SK-N-SH (cell line): ENCODE measurements around the gene PALS1. TPM values are rescaled to one million over a fixed set of nuclear protein-coding genes. Genes with fewer than 3 reads are reported as not detected.

ENCODE experiments used
- CTCF ChIA-PET: fragments of 300-600, 350-600 bp; formaldehyde crosslinking; extraction: SDS; loops from one replicate; lab custom pipeline; 2021; lab: Yijun Ruan, JAX
- POLR2A ChIA-PET: fragments of 350-600 bp; sonication (Branson Sonifier 250); formaldehyde crosslinking; extraction: SDS; loops from one replicate; lab custom pipeline; 2020; ENCODE audit warnings: antibody characterized with exemption, inconsistent platforms; lab: Yijun Ruan, JAX
- DNase-seq: peaks from one replicate; pipeline ENCODE4 v3.0.0; 2012
- H2AFZ ChIP-seq: fragments of 200-600 bp; sonication (generic); 2 replicates; pipeline ENCODE4 v1.8.1; 2016; ENCODE audit warnings: antibody characterized with exemption, mild to moderate bottlenecking, low read depth
- H3F3A ChIP-seq: fragments of 200-600 bp; sonication (generic); replicated peaks from 2 replicates; pipeline ENCODE3; 2016; ENCODE audit warnings: antibody characterized with exemption, mild to moderate bottlenecking; ENCODE audit not compliant: insufficient read depth
- H3K27ac ChIP-seq, 2 experiments: fragments of 200-500 bp in 1 of 2; fragments of 200-600 bp in 1 of 2; sonication (Bioruptor generic) in 1 of 2; sonication (generic), shearing (Covaris generic) in 1 of 2; 2 replicates each; pipeline versions ENCODE4 v1.5.1 to v1.6.1; 2014 to 2016; ENCODE audit warnings: low read depth in 2 of 2, inconsistent platforms in 1 of 2, low read length in 1 of 2, mild to moderate bottlenecking in 1 of 2, mixed read lengths in 1 of 2
- H3K27me3 ChIP-seq: fragments of 200-600 bp; sonication (generic), shearing (Covaris generic); 2 replicates; pipeline ENCODE4 v1.6.1; 2016; ENCODE audit warnings: mixed run types; ENCODE audit not compliant: insufficient read depth
- H3K36me3 ChIP-seq, 2 experiments: fragments of 200-500 bp in 1 of 2; fragments of 200-600 bp in 1 of 2; sonication (Bioruptor generic) in 1 of 2; sonication (generic) in 1 of 2; replicated peaks in 1 of 2; 2 replicates each; pipeline versions ENCODE3 to v1.5.1; 2014 to 2016; ENCODE audit warnings: low read length in 1 of 2, mild to moderate bottlenecking in 1 of 2; ENCODE audit not compliant: insufficient read depth in 2 of 2, control insufficient read depth in 1 of 2
- H3K4me1 ChIP-seq, 2 experiments: fragments of 200-500 bp in 1 of 2; fragments of 200-600 bp in 1 of 2; sonication (Bioruptor generic) in 1 of 2; sonication (generic), shearing (Covaris generic) in 1 of 2; 2 replicates each; pipeline versions ENCODE4 v1.5.1 to v1.6.1; 2014 to 2016; ENCODE audit warnings: low read depth in 1 of 2, low read length in 1 of 2, mixed run types in 1 of 2; ENCODE audit not compliant: insufficient read depth in 2 of 2, control insufficient read depth in 1 of 2
- H3K4me2 ChIP-seq: fragments of 200-600 bp; sonication (generic), shearing (Covaris generic); 2 replicates; pipeline ENCODE4 v1.6.1; 2017; ENCODE audit warnings: mixed run types
- H3K4me3 ChIP-seq, 2 experiments: fragments of 200-500 bp in 1 of 2; fragments of 200-600 bp in 1 of 2; sonication (Bioruptor generic) in 1 of 2; sonication (generic), shearing (Covaris generic) in 1 of 2; 2 replicates each; pipeline versions ENCODE4 v1.5.1 to v1.8.1; 2014 to 2016; ENCODE audit warnings: low read depth in 2 of 2, inconsistent platforms in 1 of 2, low read length in 1 of 2, mild to moderate bottlenecking in 1 of 2, mixed read lengths in 1 of 2, moderate library complexity in 1 of 2
- H3K79me2 ChIP-seq: fragments of 200-600 bp; sonication (generic); 2 replicates; pipeline ENCODE4 v1.8.1; 2017; ENCODE audit warnings: mild to moderate bottlenecking; ENCODE audit not compliant: insufficient read depth
- H3K9ac ChIP-seq: fragments of 200-600 bp; sonication (generic); 2 replicates; pipeline ENCODE4 v1.6.1; 2017; ENCODE audit warnings: mixed run types
- H3K9me2 ChIP-seq: fragments of 200-600 bp; sonication (generic); 2 replicates; pipeline ENCODE4 v1.6.1; 2017; ENCODE audit warnings: mixed run types
- H3K9me3 ChIP-seq: fragments of 200-600 bp; sonication (generic); 2 replicates; pipeline ENCODE4 v1.6.1; 2017; ENCODE audit warnings: mixed run types, mild to moderate bottlenecking, moderate library complexity
- H4K20me1 ChIP-seq: fragments of 200-600 bp; sonication (generic); 2 replicates; pipeline ENCODE4 v1.6.1; 2017; ENCODE audit warnings: mild to moderate bottlenecking, mixed run types; ENCODE audit not compliant: insufficient read depth
- EP300 ChIP-seq, 2 experiments: IDR thresholded peaks; 2 replicates each; pipeline versions ENCODE4 v1.4.0 to v1.6.1; 2012; ENCODE audit warnings: borderline replicate concordance in 1 of 2, low read depth in 1 of 2, low read length in 1 of 2
- EZH2phosphoT487 ChIP-seq: fragments of 200-600 bp; sonication (generic); IDR thresholded peaks from 2 replicates; pipeline ENCODE4 v1.6.1; 2017; ENCODE audit warnings: low read depth, mixed run types, mild to moderate bottlenecking, antibody characterized with exemption, moderate library complexity, borderline replicate concordance
- FOSL2 ChIP-seq: IDR thresholded peaks from 2 replicates; pipeline ENCODE4 v1.4.0; 2012; ENCODE audit warnings: low read depth, mild to moderate bottlenecking, moderate library complexity, borderline replicate concordance
- FOXM1 ChIP-seq: IDR thresholded peaks from 2 replicates; pipeline ENCODE4 v1.4.0; 2012; ENCODE audit warnings: low read depth, mild to moderate bottlenecking
- GATA2 ChIP-seq: sonication (generic); formaldehyde crosslinking; IDR thresholded peaks from 2 replicates; pipeline ENCODE4 v1.5.0; 2020; ENCODE audit warnings: mild to moderate bottlenecking, missing genetic modification reagents
- MXI1 ChIP-seq: IDR thresholded peaks from 2 replicates; pipeline ENCODE4 v1.6.1; 2012; ENCODE audit warnings: mild to moderate bottlenecking, low read depth, low read length, improper control_type of control experiment
- NFIC ChIP-seq: IDR thresholded peaks from 2 replicates; pipeline ENCODE4 v1.4.0; 2012; ENCODE audit warnings: borderline replicate concordance
- NRF1 ChIP-seq: IDR thresholded peaks from 2 replicates; pipeline ENCODE4 v1.6.1; 2012; ENCODE audit warnings: low read depth, mild to moderate bottlenecking, low read length
- RCOR1 ChIP-seq: fragments of 150-350 bp; IDR thresholded peaks from 2 replicates; pipeline ENCODE4 v1.6.1; 2017; ENCODE audit warnings: antibody characterized with exemption, low read length
- RXRA ChIP-seq: IDR thresholded peaks from 2 replicates; pipeline ENCODE4 v1.4.0; 2012; ENCODE audit warnings: low read depth, mild to moderate bottlenecking, borderline replicate concordance
- SIN3A ChIP-seq: IDR thresholded peaks from 2 replicates; pipeline ENCODE4 v1.6.1; 2012; ENCODE audit warnings: low read depth, mild to moderate bottlenecking, low read length, moderate library complexity, borderline replicate concordance
- TEAD4 ChIP-seq: IDR thresholded peaks from 2 replicates; pipeline ENCODE4 v1.4.0; 2012; ENCODE audit warnings: mild to moderate bottlenecking, borderline replicate concordance; ENCODE audit not compliant: insufficient read depth
- WGBS: methylation state at CpG from one replicate; pipeline ENCODE4 v1.1.6; 2017; ENCODE audit warnings: low lambda C conversion rate; 5-methylcytosine and 5-hydroxymethylcytosine counted together
- polyA plus RNA-seq, 3 experiments: library from polyadenylated mRNA; depleted of rRNA; stranded (reverse); fragments of >200 nt; gene quantifications; 2 replicates each; pipeline ENCODE4 v1.2.3, GENCODE V29; 2012
- TF ChIP-seq, protein P1 (sequence below): IDR thresholded peaks from 2 replicates; pipeline ENCODE4 v1.4.0; 2012; ENCODE audit warnings: low read depth, borderline replicate concordance
- TF ChIP-seq, protein P2 (sequence below): fragments of 150-350 bp; IDR thresholded peaks from 2 replicates; pipeline ENCODE4 v1.6.1; 2017; ENCODE audit warnings: antibody characterized with exemption, low read length, low read depth, borderline replicate concordance
- TF ChIP-seq, protein P3 (sequence below): IDR thresholded peaks from 2 replicates; pipeline ENCODE4; 2012
- TF ChIP-seq, protein P4 (sequence below): fragments of 200-600 bp; sonication (generic); IDR thresholded peaks from 2 replicates; pipeline ENCODE4 v1.6.1; 2017; ENCODE audit warnings: antibody characterized with exemption, mild to moderate bottlenecking, moderate library complexity
- TF ChIP-seq, protein P5 (sequence below): IDR thresholded peaks from 2 replicates; pipeline ENCODE4 v1.4.0; 2012; ENCODE audit warnings: low read depth

PALS1 gene
- polyA plus RNA-seq, 1 of the 3 experiments (the other 2 are of a cell fraction), result 8.0 TPM

DNA sequence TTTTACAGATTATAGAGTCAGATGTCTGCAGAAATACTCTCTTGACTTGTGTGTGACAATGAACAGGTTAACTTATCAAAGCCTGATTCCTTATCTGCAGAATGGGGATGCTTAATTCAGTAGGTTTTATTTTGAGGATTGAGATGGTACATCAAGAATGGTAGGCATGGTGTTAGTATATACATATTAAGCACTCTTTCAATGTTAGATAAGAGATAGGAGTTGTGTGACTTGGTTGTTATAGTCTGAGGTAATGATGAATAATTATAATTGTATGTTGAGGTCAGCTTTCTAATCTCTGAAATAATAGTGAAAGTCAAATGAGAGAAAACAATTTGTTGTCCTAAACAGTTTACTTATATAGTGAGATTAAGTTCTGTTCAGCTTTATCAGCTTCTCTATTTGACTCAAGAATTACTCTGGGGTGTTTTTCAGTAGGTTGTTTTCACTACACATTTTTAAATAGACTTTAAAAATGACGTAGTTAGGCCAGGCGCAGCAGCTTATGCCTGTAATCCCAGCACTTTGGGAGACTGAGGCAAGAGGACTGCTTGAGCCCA, 11.9 kb downstream of the PALS1 start:
- WGBS, result 97% methylated on average over 2 of the region's 2 CpGs
- H3K9me2 ChIP-seq, result no peaks in the 10 kb centered on the region
- no peaks in the 10 kb centered on the region for H3K9me3 ChIP-seq
- no peak overlapping the region for H3K4me2 ChIP-seq
- no peak overlapping the region for H3K4me3 ChIP-seq
- ChIA-PET POLR2A (interaction anchor here (0.7 kb wide), 1 partner anchor 86 kb away, joined by 3 read pairs; no protein-coding TSS in a partner anchor), CTCF (interaction anchor here (1.2 kb wide), 2 partner anchors 15 to 32 kb away, joined by 3 to 4 read pairs; no protein-coding TSS in a partner anchor)
- H4K20me1 ChIP-seq, result peaks cover 40% of the 10 kb centered on the region
- peaks cover 0 to 5% of the 10 kb centered on the region in 2 experiments for H3K36me3 ChIP-seq
- no peak overlapping the region for H2AFZ ChIP-seq
- TF ChIP-seq RXRA (no peak), MXI1 (no peak), EP300 (IDR thresholded peaks at IDR 0.05; ENCODE audit: borderline replicate concordance in 1 of 2, low read depth in 1 of 2, low read length in 1 of 2) (no peak), FOXM1 (no peak), RCOR1 (no peak), SIN3A (no peak), TEAD4 (no peak), GATA2 (CRISPR knock-in tag) (no peak), NFIC (no peak), EZH2phosphoT487 (no peak), NRF1 (no peak), FOSL2 (no peak)
- TF ChIP-seq, protein P1, sequence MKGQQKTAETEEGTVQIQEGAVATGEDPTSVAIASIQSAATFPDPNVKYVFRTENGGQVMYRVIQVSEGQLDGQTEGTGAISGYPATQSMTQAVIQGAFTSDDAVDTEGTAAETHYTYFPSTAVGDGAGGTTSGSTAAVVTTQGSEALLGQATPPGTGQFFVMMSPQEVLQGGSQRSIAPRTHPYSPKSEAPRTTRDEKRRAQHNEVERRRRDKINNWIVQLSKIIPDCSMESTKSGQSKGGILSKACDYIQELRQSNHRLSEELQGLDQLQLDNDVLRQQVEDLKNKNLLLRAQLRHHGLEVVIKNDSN, result no peak
- TF ChIP-seq, protein P2, sequence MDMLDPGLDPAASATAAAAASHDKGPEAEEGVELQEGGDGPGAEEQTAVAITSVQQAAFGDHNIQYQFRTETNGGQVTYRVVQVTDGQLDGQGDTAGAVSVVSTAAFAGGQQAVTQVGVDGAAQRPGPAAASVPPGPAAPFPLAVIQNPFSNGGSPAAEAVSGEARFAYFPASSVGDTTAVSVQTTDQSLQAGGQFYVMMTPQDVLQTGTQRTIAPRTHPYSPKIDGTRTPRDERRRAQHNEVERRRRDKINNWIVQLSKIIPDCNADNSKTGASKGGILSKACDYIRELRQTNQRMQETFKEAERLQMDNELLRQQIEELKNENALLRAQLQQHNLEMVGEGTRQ, result no peak
- TF ChIP-seq, protein P3, sequence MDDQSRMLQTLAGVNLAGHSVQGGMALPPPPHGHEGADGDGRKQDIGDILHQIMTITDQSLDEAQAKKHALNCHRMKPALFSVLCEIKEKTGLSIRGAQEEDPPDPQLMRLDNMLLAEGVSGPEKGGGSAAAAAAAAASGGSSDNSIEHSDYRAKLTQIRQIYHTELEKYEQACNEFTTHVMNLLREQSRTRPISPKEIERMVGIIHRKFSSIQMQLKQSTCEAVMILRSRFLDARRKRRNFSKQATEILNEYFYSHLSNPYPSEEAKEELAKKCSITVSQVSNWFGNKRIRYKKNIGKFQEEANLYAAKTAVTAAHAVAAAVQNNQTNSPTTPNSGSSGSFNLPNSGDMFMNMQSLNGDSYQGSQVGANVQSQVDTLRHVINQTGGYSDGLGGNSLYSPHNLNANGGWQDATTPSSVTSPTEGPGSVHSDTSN, result no peak
- TF ChIP-seq, protein P4, sequence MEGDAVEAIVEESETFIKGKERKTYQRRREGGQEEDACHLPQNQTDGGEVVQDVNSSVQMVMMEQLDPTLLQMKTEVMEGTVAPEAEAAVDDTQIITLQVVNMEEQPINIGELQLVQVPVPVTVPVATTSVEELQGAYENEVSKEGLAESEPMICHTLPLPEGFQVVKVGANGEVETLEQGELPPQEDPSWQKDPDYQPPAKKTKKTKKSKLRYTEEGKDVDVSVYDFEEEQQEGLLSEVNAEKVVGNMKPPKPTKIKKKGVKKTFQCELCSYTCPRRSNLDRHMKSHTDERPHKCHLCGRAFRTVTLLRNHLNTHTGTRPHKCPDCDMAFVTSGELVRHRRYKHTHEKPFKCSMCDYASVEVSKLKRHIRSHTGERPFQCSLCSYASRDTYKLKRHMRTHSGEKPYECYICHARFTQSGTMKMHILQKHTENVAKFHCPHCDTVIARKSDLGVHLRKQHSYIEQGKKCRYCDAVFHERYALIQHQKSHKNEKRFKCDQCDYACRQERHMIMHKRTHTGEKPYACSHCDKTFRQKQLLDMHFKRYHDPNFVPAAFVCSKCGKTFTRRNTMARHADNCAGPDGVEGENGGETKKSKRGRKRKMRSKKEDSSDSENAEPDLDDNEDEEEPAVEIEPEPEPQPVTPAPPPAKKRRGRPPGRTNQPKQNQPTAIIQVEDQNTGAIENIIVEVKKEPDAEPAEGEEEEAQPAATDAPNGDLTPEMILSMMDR, result no peak
- TF ChIP-seq, protein P5, sequence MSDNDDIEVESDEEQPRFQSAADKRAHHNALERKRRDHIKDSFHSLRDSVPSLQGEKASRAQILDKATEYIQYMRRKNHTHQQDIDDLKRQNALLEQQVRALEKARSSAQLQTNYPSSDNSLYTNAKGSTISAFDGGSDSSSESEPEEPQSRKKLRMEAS, result no peak
- H3K27ac ChIP-seq, result no peak overlapping the region
- DNase-seq, result no peak
- H3K4me1 ChIP-seq, result peaks cover 3 to 32% of the 10 kb centered on the region in 2 experiments; a peak in 2 of 4 replicates
- H3K9ac ChIP-seq, result no peak overlapping the region
- H3F3A ChIP-seq, result peaks cover 8% of the 10 kb centered on the region
- H3K79me2 ChIP-seq, result peaks cover 99% of the 10 kb centered on the region
- H3K27me3 ChIP-seq, result no peaks in the 10 kb centered on the region
